HL-60/S4 (cell line): ENCODE measurements around the gene KRTAP20-2.

Experiments
- in situ Hi-C: fragments of 300-500 bp; cut with MboI; formaldehyde crosslinking; loops from 2 replicates; pipeline ENCODE4 v1.14.3; 2022; ENCODE audit warnings: low sequenced_read_pairs

Gene KRTAP20-2

DNA sequence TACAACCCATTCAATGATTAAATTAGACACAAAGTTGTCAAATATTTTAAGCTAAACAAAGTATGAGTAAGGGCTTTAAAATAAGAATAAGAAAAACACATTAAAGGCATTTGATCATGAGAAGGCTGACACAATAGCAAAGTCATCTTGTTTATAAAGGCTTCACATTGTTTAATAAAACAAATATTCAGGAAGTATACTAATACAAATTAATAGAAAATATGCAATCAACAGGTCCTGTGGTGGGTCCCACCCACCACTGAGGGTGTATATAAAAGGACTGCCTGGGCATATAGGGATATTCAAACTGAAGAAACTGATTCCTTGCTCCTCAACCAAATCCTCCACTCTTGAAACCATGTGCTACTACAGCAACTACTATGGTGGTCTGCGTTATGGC is at the start of gene KRTAP20-2:
Gene KRTAP20-2 (plus strand): TSS at position 301 of the 400 bp plus-strand sequence. CDS start 58 bp downstream, at position 359.
- in situ Hi-C loops: no loop called here

DNA sequence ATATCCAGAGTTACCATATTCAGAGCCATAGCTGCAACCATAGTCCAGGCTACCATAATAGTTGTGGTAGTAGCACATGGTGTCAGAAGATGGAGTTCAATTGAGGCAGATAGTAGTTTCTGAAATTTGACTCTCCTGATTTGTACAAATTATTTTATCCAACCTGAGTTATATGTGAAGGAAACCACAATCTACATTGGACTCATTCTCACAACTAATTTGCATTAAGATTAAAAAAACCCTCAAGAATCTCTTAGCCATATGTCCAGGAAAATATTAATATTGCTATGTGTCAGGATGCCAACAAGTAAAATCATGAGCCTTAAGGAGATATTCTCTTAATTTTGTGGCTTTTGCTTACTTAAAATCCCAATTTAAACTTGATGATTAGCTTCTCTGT is 44.7 kb upstream of the KRTAP20-2 start, which contains the start of gene KRTAP22-2:
Gene KRTAP22-2 (minus strand): TSS at position 101 of the 400 bp plus-strand sequence.
- in situ Hi-C loops: no loop called here

GRCh38 chr21:30592140-30592539 is 42.9 kb upstream of the KRTAP20-2 start, which contains the start of gene KRTAP6-3:
KRTAP6-3 (plus strand) TSS chr21:30592440; CDS start chr21:30592446, 6 bp downstream.
- in situ Hi-C loops: no loop called here

GRCh38 chr21:30598802-30599201 is 36.2 kb upstream of the KRTAP20-2 start, which contains the start of gene KRTAP6-2:
KRTAP6-2 (minus strand) TSS chr21:30598902; CDS start chr21:30598874, 28 bp downstream.
- in situ Hi-C loops: no loop called here

- in situ Hi-C loops: no loop called here
These were observed 34.2 kb upstream of the KRTAP20-2 start, which contains the start of gene KRTAP22-1 for GRCh38 chr21:30600787-30601186. KRTAP22-1 (plus strand) TSS chr21:30601087.

DNA sequence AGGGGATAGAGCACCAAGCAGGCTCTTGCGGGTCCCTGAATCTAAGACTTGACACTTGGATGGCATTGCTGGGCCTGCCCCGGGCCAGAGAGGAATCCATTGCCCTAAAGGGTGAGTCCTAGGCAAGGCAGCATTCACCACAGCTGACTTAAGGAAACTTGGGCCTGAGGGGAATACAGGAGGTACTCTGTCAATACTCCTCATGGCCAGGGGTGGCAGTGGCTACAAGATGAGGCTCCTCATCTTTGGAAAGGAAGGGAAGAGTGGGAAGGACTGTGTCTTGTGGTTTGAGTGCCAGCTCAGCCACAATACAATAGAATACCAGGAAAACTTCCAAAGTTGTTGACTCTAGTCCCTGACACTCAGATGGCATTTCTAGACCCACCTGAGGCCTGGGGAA is 29.0 kb upstream of the KRTAP20-2 start:
- in situ Hi-C loops: no loop called here

- in situ Hi-C loops: no loop called here
These were observed 22.9 kb upstream of the KRTAP20-2 start for GRCh38 chr21:30612132-30612531.

GRCh38 chr21:30613836-30614235 is 21.2 kb upstream of the KRTAP20-2 start, which contains the start of gene KRTAP6-1:
KRTAP6-1 (minus strand) TSS chr21:30613930; CDS start chr21:30613904, 26 bp downstream.
- in situ Hi-C loops: no loop called here

DNA sequence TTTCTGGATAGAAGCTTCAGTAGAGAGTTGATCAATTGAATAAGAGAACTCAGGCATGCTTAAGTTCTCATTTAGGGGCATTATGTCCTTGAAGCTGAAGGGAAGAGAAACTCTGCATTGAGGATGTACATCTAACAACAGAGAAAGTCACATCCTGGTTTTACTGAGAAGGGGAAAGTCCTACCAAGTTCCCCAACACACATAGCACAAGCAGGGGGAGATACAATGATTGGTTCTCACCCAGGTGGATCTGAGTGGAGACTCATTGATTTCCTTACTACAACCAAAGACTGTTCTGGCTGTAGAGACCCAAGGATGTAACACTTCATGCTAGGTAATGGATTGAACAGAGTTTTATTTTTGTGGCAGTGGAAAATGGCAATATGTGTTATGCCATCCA is 19.8 kb upstream of the KRTAP20-2 start:
- in situ Hi-C loops: no loop called here

GRCh38 chr21:30616125-30616524 is 18.9 kb upstream of the KRTAP20-2 start, which contains the start of gene KRTAP20-1:
KRTAP20-1 (plus strand) TSS chr21:30616425; CDS start chr21:30616455, 30 bp downstream.
- in situ Hi-C loops: no loop called here

GRCh38 chr21:30620080-30620479 is 14.9 kb upstream of the KRTAP20-2 start:
- in situ Hi-C loops: no loop called here

DNA sequence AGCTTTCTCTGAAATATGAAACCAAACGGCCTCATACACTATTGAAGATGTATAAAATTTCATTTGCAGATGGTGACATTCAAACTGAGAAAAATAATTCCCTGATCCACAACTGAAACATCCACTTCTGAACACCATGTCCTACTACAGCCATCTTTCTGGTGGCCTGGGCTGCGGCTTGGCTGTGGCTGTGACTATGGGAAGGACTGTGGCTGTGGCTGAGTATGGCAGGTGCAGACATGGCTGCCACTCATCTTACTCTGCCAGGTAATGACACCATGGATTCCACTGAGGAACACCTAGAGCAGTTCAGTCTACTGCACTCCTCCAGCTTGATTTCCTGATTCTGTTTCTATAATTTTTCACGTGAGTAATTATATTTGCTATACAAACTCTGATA is 14.5 kb upstream of the KRTAP20-2 start, which contains the start of gene KRTAP20-4:
Gene KRTAP20-4 (plus strand): TSS at position 106 of the 400 bp plus-strand sequence.
- in situ Hi-C loops: no loop called here

DNA sequence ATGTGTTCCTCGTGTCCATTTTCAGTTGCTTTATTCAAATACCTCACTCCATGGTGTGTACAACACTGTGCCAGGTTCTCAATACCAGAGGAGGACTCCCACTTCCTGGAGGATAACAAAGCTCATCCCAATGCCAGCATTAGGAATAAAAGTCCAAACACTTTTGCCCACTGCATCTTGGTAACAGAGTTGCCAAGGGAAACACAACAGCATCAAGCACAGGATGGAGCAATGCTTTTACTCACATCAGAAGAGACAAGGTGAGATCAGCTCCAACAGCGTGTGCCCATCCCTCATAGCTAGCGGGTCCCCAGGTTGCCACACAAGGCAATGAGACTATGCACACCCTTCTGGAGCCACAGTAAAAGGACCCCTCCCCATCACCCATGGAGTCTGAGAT is 11.6 kb upstream of the KRTAP20-2 start:
- in situ Hi-C loops: no loop called here

GRCh38 chr21:30625449-30626165 is 9.4 kb upstream of the KRTAP20-2 start:
- in situ Hi-C loops: no loop called here

GRCh38 chr21:30628109-30628508 is 6.9 kb upstream of the KRTAP20-2 start:
- in situ Hi-C loops: no loop called here

- in situ Hi-C loops: no loop called here
These were observed 5.8 kb upstream of the KRTAP20-2 start for GRCh38 chr21:30629200-30629599.

DNA sequence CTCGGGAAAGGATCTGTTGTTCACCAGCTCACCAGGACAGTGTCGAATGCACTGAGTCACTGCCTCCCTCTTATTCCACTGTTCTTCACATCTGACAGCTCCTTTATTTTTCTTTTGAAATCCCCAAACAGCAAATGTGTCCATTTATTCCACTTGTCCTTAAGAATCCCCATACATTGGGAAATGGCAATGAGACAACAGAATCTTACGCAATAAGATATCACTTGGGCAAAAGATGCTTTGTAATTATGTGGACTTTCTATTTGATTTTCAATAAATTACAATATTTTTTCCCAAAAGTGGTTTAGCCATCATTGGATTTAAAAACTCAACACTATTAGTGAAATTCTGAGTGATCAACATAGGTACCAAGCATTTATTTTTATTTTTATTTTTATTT is 3.7 kb downstream of the KRTAP20-2 start:
- in situ Hi-C loops: no loop called here

DNA sequence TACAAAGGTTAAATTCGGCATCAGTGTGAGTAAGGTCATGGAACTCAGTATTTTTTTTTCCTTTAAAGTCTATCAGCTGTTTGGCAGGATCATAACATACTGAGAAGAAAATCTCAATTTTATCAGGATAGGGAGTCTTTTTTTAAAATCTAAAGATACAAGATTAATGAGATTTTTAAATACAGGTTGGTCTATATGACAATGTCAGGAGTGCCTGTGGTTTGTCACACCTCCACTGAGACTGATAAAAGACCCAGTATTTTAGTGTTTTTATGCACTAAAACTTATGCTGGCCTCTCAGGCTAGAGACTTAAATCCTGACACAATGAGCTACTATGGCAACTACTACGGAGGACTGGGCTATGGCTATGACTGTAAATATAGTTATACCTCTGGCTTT is 7.6 kb downstream of the KRTAP20-2 start, which contains the start of gene KRTAP20-3:
Gene KRTAP20-3 (plus strand): TSS at position 301 of the 400 bp plus-strand sequence.
- in situ Hi-C loops: no loop called here

DNA sequence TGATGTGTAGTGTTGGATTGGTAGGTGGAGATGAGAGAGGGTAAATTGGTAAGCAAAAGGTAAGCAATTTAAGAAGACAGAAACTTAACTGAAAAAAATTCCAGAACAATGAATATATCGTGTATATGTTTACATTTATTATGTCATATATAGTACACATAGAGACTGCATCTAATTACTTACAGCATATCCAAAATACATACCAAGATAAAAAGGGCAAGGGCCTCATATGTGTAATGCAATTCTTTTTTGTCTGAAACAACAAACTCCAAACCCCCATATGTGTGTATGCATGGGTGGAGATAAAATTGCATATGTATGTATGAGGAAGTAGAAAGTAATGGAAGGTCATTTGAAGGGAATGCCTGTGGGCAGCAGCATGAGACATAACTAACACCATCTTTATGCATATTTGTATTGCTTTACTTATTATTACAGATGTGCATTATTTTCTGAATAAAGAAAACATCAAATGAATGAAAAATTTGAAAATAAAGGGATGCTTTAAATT is 12.0 kb downstream of the KRTAP20-2 start:
- in situ Hi-C loops: no loop called here

DNA sequence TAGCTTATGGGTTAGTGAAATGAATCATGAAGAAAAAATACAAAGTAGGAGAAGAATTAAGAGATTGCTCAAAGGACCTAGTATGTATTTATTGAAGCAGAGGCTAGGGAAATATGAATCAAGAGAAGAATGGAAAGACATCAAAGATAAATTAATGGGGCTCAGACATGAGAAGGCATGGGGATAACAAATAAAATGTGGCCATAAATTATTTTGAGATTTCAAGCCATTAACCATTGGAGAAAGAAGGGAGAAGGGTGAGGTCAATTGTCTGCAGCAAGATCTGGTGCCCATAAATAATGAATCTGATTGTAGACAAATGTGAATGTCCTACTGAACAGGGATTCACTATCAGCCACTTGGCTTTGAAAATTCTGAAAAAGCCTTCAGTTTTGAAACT is 17.9 kb downstream of the KRTAP20-2 start:
- in situ Hi-C loops: no loop called here

DNA sequence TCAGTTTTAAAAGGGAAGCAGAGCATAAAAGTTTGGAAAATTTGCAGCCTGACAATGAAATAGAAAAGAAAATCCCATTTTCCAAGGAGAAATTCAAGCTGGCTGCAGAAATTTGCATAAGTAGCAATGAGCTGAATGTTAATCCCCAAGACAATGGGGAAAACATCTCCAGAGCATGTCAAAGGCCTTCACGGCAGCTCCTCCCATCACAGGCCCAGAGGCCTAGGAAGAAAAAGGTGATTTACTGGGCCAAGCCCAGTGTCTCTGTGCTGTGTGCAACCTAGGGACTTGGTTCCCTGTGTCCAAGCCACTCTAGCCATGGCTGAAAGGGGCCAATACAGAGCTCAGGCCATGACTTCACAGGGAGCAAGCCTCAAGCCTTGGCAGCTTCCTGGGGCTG is 33.8 kb downstream of the KRTAP20-2 start:
- in situ Hi-C loops: no loop called here
